HepG2 (cell line): ENCODE measurements around the gene GSK3B. TPM values are rescaled to one million over a fixed set of nuclear protein-coding genes. Genes with fewer than 3 reads are reported as not detected.

Experiments
- ATAC-seq: fragments of 200-7000 bp; cut with Tn5 transposase; 3 replicates; pipeline ENCODE4 v1.9.1; 2020; ENCODE audit warnings: mild to moderate bottlenecking, moderate library complexity
- BruUV-seq: library from RNA; stranded (reverse); fragments of 400-500 nt; replicated peaks from 2 replicates; lab custom pipeline; 2021; lab: Mats Ljungman, UMichigan
- CTCF ChIA-PET: fragments of 300-600 bp; formaldehyde crosslinking; extraction: SDS; loops from one replicate; lab custom pipeline; 2021; ENCODE audit warnings: low total read pairs, inconsistent platforms, low intra/inter-chr PET ratio; lab: Yijun Ruan, JAX
- POLR2A ChIA-PET: fragments of 350-600 bp; sonication (Branson Sonifier 250); formaldehyde crosslinking; loops from one replicate; lab custom pipeline; 2020; ENCODE audit warnings: antibody characterized with exemption, inconsistent platforms; lab: Yijun Ruan, JAX
- DNase-seq: peaks from one replicate; pipeline ENCODE4 v3.0.0-alpha.2; 2015; ENCODE audit warnings: low spot score
- FAIRE-seq: peaks from 3 replicates; lab custom pipeline; 2011; peaks lifted over from hg19 to GRCh38; lab: Jason Lieb, UNC
- H2AFZ ChIP-seq: one replicate; pipeline ENCODE4 v1.6.1; 2011; ENCODE audit warnings: low read length, inconsistent platforms
- H3K27ac ChIP-seq: fragments of 300-600 bp; 3 replicates; pipeline ENCODE4 v1.8.0; 2011; ENCODE audit warnings: mixed run types, mild to moderate bottlenecking, mixed read lengths, low read length, inconsistent platforms; ENCODE audit not compliant: insufficient read depth; ENCODE audit errors: extremely low read length
- H3K27me3 ChIP-seq, 2 experiments: fragments of 200-600 bp in 1 of 2; 2 replicates in 1 of 2; 3 replicates in 1 of 2; pipeline versions ENCODE4 v1.6.0 to v1.8.0; 2011; ENCODE audit warnings: low read length in 2 of 2, mild to moderate bottlenecking in 2 of 2, moderate library complexity in 2 of 2, inconsistent platforms in 1 of 2; ENCODE audit not compliant: insufficient read depth in 2 of 2, control insufficient read depth in 1 of 2
- H3K36me3 ChIP-seq, 2 experiments: fragments of 200-600 bp in 1 of 2; replicated peaks in 1 of 2; 2 replicates in 1 of 2; 3 replicates in 1 of 2; pipeline versions ENCODE4 v1.5.1 to v1.8.0; 2011; ENCODE audit warnings: low read length in 2 of 2, inconsistent platforms in 1 of 2; ENCODE audit not compliant: insufficient read depth in 2 of 2, control insufficient read depth in 1 of 2
- H3K4me1 ChIP-seq: 2 replicates; pipeline ENCODE4 v1.5.1; 2012; ENCODE audit warnings: low read length, inconsistent platforms; ENCODE audit not compliant: insufficient read depth
- H3K4me2 ChIP-seq: 2 replicates; pipeline ENCODE4 v1.6.0; 2011; ENCODE audit warnings: low read depth, low read length, inconsistent platforms
- H3K4me3 ChIP-seq, 3 experiments: fragments of 200-600 bp in 1 of 3; sonication (generic), shearing (Covaris generic) in 1 of 3; replicated peaks in 1 of 3; 2 replicates each; pipeline ENCODE4 v1.5.1; 2011 to 2016; ENCODE audit warnings: low read length in 3 of 3, inconsistent platforms in 2 of 3, low read depth in 2 of 3, mild to moderate bottlenecking in 2 of 3, control low read depth in 1 of 3, mixed read lengths in 1 of 3; ENCODE audit not compliant: insufficient read depth in 1 of 3
- H3K79me2 ChIP-seq: one replicate; pipeline ENCODE4 v1.6.1; 2011; ENCODE audit warnings: low read length, inconsistent platforms; ENCODE audit not compliant: insufficient read depth
- H3K9ac ChIP-seq: 2 replicates; pipeline ENCODE4 v1.6.0; 2011; ENCODE audit warnings: mild to moderate bottlenecking, low read depth, low read length, inconsistent platforms; ENCODE audit not compliant: insufficient read depth
- H3K9me3 ChIP-seq: 2 replicates; pipeline ENCODE4 v1.5.1; 2012; ENCODE audit warnings: mild to moderate bottlenecking, low read length
- H4K20me1 ChIP-seq: 2 replicates; pipeline ENCODE4 v1.6.0; 2011; ENCODE audit warnings: inconsistent platforms, mild to moderate bottlenecking, low read length, moderate library complexity; ENCODE audit not compliant: insufficient read depth
- CCDC6 ChIP-seq: sonication (generic); formaldehyde crosslinking; IDR thresholded peaks from 2 replicates; pipeline ENCODE4 v1.8.1; 2022; ENCODE audit warnings: mild to moderate bottlenecking, missing genetic modification reagents, moderate library complexity
- CHD4 ChIP-seq: fragments of 200-600 bp; sonication (generic); IDR thresholded peaks from 2 replicates; pipeline ENCODE4 v1.7.0; 2017; ENCODE audit warnings: mild to moderate bottlenecking, low read length, borderline replicate concordance
- HBP1 ChIP-seq: IDR thresholded peaks from 2 replicates; pipeline ENCODE4 v1.6.1; 2016; ENCODE audit warnings: low read depth, control low read depth
- HOXD1 ChIP-seq: sonication (generic); formaldehyde crosslinking; IDR thresholded peaks from 2 replicates; pipeline ENCODE4 v1.5.0; 2020; ENCODE audit warnings: missing genetic modification reagents
- JUNB ChIP-seq: sonication (generic); formaldehyde crosslinking; IDR thresholded peaks from 2 replicates; pipeline ENCODE4 v1.8.0; 2022; ENCODE audit warnings: missing genetic modification reagents, mild to moderate bottlenecking, borderline replicate concordance
- NCOA1 ChIP-seq: sonication (generic); formaldehyde crosslinking; IDR thresholded peaks from 2 replicates; pipeline ENCODE4 v1.9.0; 2021; ENCODE audit warnings: missing genetic modification reagents
- NFE2L2 ChIP-seq: fragments of 150-350 bp; IDR thresholded peaks from 2 replicates; pipeline ENCODE4 v1.6.1; 2014; ENCODE audit warnings: low read length
- PRMT3 ChIP-seq: sonication (generic); formaldehyde crosslinking; IDR thresholded peaks from 2 replicates; pipeline ENCODE4 v1.8.1; 2022; ENCODE audit warnings: low read depth, mild to moderate bottlenecking, moderate library complexity, missing genetic modification reagents, borderline replicate concordance
- SATB2 ChIP-seq: sonication (generic); formaldehyde crosslinking; IDR thresholded peaks from 2 replicates; pipeline ENCODE4 v1.5.0; 2020; ENCODE audit warnings: missing genetic modification reagents
- SMAD3 ChIP-seq: sonication (generic); formaldehyde crosslinking; IDR thresholded peaks from 2 replicates; pipeline ENCODE4 v1.4.0; 2020; ENCODE audit warnings: missing genetic modification reagents
- TCF7 ChIP-seq: sonication (generic); IDR thresholded peaks from 2 replicates; pipeline ENCODE4 v1.6.1; 2016; ENCODE audit warnings: antibody characterized with exemption, low read depth
- ZNF121 ChIP-seq: sonication (generic); formaldehyde crosslinking; IDR thresholded peaks from 2 replicates; pipeline ENCODE4 v1.5.0; 2020; ENCODE audit warnings: mild to moderate bottlenecking, missing genetic modification reagents
- ZNF331 ChIP-seq: sonication (generic); formaldehyde crosslinking; IDR thresholded peaks from 2 replicates; pipeline ENCODE4 v1.4.0; 2020; ENCODE audit warnings: missing genetic modification reagents
- ZNF549 ChIP-seq: sonication (generic); formaldehyde crosslinking; IDR thresholded peaks from 2 replicates; pipeline ENCODE4 v1.5.0; 2020; ENCODE audit warnings: missing genetic modification reagents
- ZNF646 ChIP-seq: sonication (generic); formaldehyde crosslinking; IDR thresholded peaks from 2 replicates; pipeline ENCODE4 v1.9.0; 2021; ENCODE audit warnings: mild to moderate bottlenecking, missing genetic modification reagents
- ZNF737 ChIP-seq: sonication (generic); formaldehyde crosslinking; IDR thresholded peaks from 2 replicates; pipeline ENCODE4 v1.5.0; 2020; ENCODE audit warnings: missing genetic modification reagents, mild to moderate bottlenecking, borderline replicate concordance
- ZNF878 ChIP-seq: sonication (generic); formaldehyde crosslinking; IDR thresholded peaks from 2 replicates; pipeline ENCODE4 v1.8.1; 2023; ENCODE audit warnings: mild to moderate bottlenecking, missing genetic modification reagents, moderate library complexity
- WGBS: methylation state at CpG from one replicate; pipeline ENCODE4 v1.1.6; 2017; ENCODE audit warnings: low lambda C conversion rate; 5-methylcytosine and 5-hydroxymethylcytosine counted together
- in situ Hi-C: cut with HindIII; loops from 2 replicates; pipeline ENCODE4 v1.10.0; 2017; ENCODE audit warnings: low pct_unique_long_range_greater_than_20kb; ENCODE audit not compliant: extremely low pct_ligation_motif_present
- intact Hi-C: fragments of 100-400 bp; cut with micrococcal nuclease; formaldehyde crosslinking; loops from one replicate; pipeline ENCODE4 v1.10.0; 2022; ENCODE audit not compliant: unreplicated experiment
- polyA plus RNA-seq, 8 experiments: library from polyadenylated mRNA; depleted of rRNA in 3 of 8; stranded (reverse) in 7 of 8; unstranded in 1 of 8; fragments of >200 nt; fragmentation: Illumina TruSeq in 4 of 8; extraction: Trizol in 4 of 8; gene quantifications; 2 replicates each; pipeline versions ENCODE4 v1.2.1 to v1.2.3, GENCODE V29; 2011 to 2016; ENCODE audit warnings: low read depth in 4 of 8, missing spikeins in 1 of 8, mixed read lengths in 1 of 8; ENCODE audit not compliant: insufficient read depth in 1 of 8
- total RNA-seq, 5 experiments: library from RNA; depleted of rRNA; stranded (reverse); fragments of >200 nt; fragmentation: Illumina TruSeq; extraction: Trizol; gene quantifications; 2 replicates each; pipeline ENCODE4 v1.2.3, GENCODE V29; 2016; ENCODE audit warnings: low read depth in 1 of 5

GSK3B gene
- total and polyA plus RNA-seq, 2 of the 13 experiments (the other 11 are each of a cell fraction or from before 2014, with no cell fraction given), result 22.3 to 30.1 TPM

- TF ChIP-seq ZNF646 (CRISPR knock-in tag) (no peak), ZNF737 (CRISPR knock-in tag) (no peak), CCDC6 (CRISPR knock-in tag) (no peak), ZNF121 (CRISPR knock-in tag) (peak; percentile 80)
Measured at GRCh38 chr3:120024103-120024502, 70.1 kb downstream of the GSK3B start (continued).

GRCh38 chr3:120022729-120023128, 71.5 kb downstream of the GSK3B start:
- Histone ChIP-seq H3K4me3 (no peak overlapping the region), H3K36me3 (0 out of 5 replicates have a peak, but pooled peaks cover 0 to 3% of the 10 kb centered on the region in 2 experiments), H3K9me3 (no peaks in the 10 kb centered on the region), H4K20me1 (peaks cover 5% of the 10 kb centered on the region), H3K27me3 (no peaks in the 10 kb centered on the region), H2AFZ (no peak overlapping the region), H3K4me2 (no peak overlapping the region), H3K79me2 (peaks cover 94% of the 10 kb centered on the region), H3K9ac (no peak overlapping the region), H3K4me1 (peaks cover 20% of the 10 kb centered on the region), H3K27ac (no peak overlapping the region)
- CTCF ChIA-PET, result no interaction called here
- TF ChIP-seq JUNB (CRISPR knock-in tag) (no peak), NFE2L2 (no peak), HOXD1 (CRISPR knock-in tag) (no peak), SATB2 (CRISPR knock-in tag) (no peak), SMAD3 (CRISPR knock-in tag) (no peak), ZNF878 (CRISPR knock-in tag) (no peak), TCF7 (no peak), ZNF331 (CRISPR knock-in tag) (no peak), ZNF549 (CRISPR knock-in tag) (no peak), NCOA1 (CRISPR knock-in tag) (no peak), PRMT3 (no peak), CHD4 (no peak), HBP1 (no peak)
- ATAC-seq (no peak), FAIRE-seq (no peak), DNase-seq (no peak)
- intact Hi-C loops (no loop called here), in situ Hi-C loops (no loop called here)
- POLR2A ChIA-PET, result no interaction called here
- BruUV-seq, result no TSS peak
- WGBS, result 97% methylated on average over 2 of the region's 2 CpGs
